Erythroblast (primary cell): ENCODE data around the gene PCK1.

Experiments used
- DNase-seq, 2 experiments: peaks; one replicate each; lab custom pipeline; 2025; lab: John Stamatoyannopoulos, UW
- GATA1 ChIP-seq: IDR thresholded peaks from 2 replicates; pipeline ENCODE4 v1.6.1; 2011; ENCODE audit warnings: low read depth, mild to moderate bottlenecking, control low read depth, low read length, moderate library complexity
- POLR2A ChIP-seq: IDR thresholded peaks from 2 replicates; pipeline ENCODE4 v1.6.1; 2011; ENCODE audit warnings: mild to moderate bottlenecking, low read length

The PCK1 gene

GRCh38 chr20:57596998-57597939 is 36.4 kb downstream of the PCK1 start:
- TF ChIP-seq GATA1 = no peak
- TF ChIP-seq POLR2A = no peak
- DNase-seq = peak; percentile 69 to 81

- TF ChIP-seq POLR2A = no peak
- TF ChIP-seq GATA1 = no peak
- DNase-seq = no peak
These were observed 37.1 kb downstream of the PCK1 start for GRCh38 chr20:57598060-57598459.

- DNase-seq = no peak
- no peak for TF ChIP-seq POLR2A
- TF ChIP-seq GATA1 = no peak
These were observed 37.6 kb downstream of the PCK1 start for GRCh38 chr20:57598491-57598890.

- TF ChIP-seq POLR2A (no peak), GATA1 (no peak)
These were observed 39.7 kb downstream of the PCK1 start for GRCh38 chr20:57600320-57601210.

GRCh38 chr20:57601211-57601570 is 40.3 kb downstream of the PCK1 start:
- no peak for DNase-seq
- TF ChIP-seq POLR2A = no peak
- no peak for TF ChIP-seq GATA1

More at GRCh38 chr20:57600320-57601210, 39.7 kb downstream of the PCK1 start:
- no peak for DNase-seq

GRCh38 chr20:57601737-57602136 is 40.8 kb downstream of the PCK1 start:
- DNase-seq = no peak
- TF ChIP-seq GATA1 = no peak
- no peak for TF ChIP-seq POLR2A

- TF ChIP-seq GATA1 (no peak), POLR2A (no peak)
- DNase-seq = no peak
These were observed 42.2 kb downstream of the PCK1 start for GRCh38 chr20:57603120-57603519.

- DNase-seq = no peak
- TF ChIP-seq GATA1 = no peak
These were observed 44.1 kb downstream of the PCK1 start for GRCh38 chr20:57605045-57605444.

- DNase-seq = no peak
- TF ChIP-seq GATA1 (no peak), POLR2A (no peak)
These were observed 45.0 kb downstream of the PCK1 start for GRCh38 chr20:57605878-57606277.

- no peak for DNase-seq
- TF ChIP-seq GATA1 (no peak), POLR2A (no peak)
These were observed 47.6 kb downstream of the PCK1 start for GRCh38 chr20:57608516-57608915.

- TF ChIP-seq GATA1 (no peak), POLR2A (no peak)
- no peak for DNase-seq
These were observed 48.4 kb downstream of the PCK1 start for GRCh38 chr20:57609086-57609841.

- TF ChIP-seq POLR2A = no peak
- TF ChIP-seq GATA1 = no peak
- no peak for DNase-seq
These were observed 48.9 kb downstream of the PCK1 start for GRCh38 chr20:57609842-57610167.

GRCh38 chr20:57610261-57610952 is 49.5 kb downstream of the PCK1 start:
- no peak for DNase-seq
- TF ChIP-seq GATA1 (no peak), POLR2A (no peak)
